Measurements from ENCODE around the gene HTT-AS. TPM values are rescaled to one million over a fixed set of nuclear protein-coding genes. Genes with fewer than 3 reads are reported as not detected.

The HTT-AS gene
- total RNA-seq, 2 donors from 2014 or later, result not detected

DNA sequence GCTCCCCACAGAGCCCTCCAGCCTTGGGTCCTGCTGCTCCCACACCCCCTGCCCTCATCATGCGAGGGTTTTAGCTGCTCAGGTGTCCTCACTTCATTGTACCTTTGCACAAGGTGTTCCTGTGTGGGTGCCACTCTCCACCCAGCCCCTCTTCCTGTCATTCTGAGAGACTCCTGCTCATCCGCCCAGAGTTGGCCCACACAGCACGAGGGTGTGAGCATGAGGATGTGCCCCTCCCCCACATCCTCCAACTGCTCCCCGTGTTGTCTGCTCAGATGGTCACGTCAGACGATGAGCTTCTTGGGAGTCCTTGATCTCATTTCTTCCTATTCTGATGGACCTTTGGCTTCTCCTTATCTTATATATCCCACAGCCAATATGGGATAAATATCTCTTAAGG lies 53.2 kb downstream of the HTT-AS start:
- H3K4me3 ChIP-seq, result no peak overlapping the region
- H3K9me3 ChIP-seq, result no peaks in the 10 kb centered on the region
- H3K36me3 ChIP-seq, result no peaks in the 10 kb centered on the region
- no peaks in the 10 kb centered on the region for H3K4me1 ChIP-seq (replicated peaks)
- no peak overlapping the region for H3K27ac ChIP-seq
- DNase-seq (ENCODE audit: low spot score), result no peak
- no peaks in the 10 kb centered on the region for H3K27me3 ChIP-seq (replicated peaks; ENCODE audit: insufficient read depth)
- 78% methylated on average over 6 of the region's 6 CpGs for WGBS
- no peak for TF ChIP-seq POLR2A (IDR thresholded peaks at IDR 0.05)
- TF ChIP-seq, protein P1, sequence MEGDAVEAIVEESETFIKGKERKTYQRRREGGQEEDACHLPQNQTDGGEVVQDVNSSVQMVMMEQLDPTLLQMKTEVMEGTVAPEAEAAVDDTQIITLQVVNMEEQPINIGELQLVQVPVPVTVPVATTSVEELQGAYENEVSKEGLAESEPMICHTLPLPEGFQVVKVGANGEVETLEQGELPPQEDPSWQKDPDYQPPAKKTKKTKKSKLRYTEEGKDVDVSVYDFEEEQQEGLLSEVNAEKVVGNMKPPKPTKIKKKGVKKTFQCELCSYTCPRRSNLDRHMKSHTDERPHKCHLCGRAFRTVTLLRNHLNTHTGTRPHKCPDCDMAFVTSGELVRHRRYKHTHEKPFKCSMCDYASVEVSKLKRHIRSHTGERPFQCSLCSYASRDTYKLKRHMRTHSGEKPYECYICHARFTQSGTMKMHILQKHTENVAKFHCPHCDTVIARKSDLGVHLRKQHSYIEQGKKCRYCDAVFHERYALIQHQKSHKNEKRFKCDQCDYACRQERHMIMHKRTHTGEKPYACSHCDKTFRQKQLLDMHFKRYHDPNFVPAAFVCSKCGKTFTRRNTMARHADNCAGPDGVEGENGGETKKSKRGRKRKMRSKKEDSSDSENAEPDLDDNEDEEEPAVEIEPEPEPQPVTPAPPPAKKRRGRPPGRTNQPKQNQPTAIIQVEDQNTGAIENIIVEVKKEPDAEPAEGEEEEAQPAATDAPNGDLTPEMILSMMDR (IDR thresholded peaks at IDR 0.05), result no peak
- TF ChIP-seq POLR2AphosphoS5 (IDR thresholded peaks at IDR 0.05), result no peak
- intact Hi-C loops (cut with DNase I), result no loop called here

DNA sequence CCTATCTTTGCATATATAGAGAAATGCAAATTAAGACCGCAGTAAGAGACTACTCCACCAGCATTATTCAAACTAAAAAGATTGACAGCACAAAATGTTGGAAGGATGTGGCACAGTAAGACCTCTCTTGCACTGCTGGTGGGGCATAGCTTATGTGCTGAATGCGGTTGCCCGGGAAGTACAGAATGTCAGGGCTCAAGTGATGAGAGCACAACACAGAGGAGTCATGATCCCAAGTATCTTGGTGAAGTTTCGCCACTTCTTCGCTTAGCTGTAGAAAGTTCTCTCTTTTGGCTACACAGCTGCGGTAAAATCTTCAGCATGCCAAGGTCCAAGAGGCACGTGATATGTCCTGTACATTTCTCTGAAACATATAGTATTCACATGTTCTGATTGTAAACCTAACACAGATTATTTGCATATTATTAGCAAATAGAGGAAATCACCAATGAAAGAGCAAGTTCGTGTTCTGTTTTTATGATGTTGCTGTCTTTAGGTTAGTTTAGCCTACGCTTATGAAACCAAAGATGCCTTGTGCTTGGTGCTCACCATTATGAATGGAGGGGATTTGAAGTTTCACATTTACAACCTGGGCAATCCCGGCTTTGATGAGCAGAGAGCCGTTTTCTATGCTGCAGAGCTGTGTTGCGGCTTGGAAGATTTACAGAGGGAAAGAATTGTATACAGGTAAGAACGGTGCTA lies 55.0 kb downstream of the HTT-AS start:
- Histone ChIP-seq H3K27me3 (replicated peaks; ENCODE audit: insufficient read depth) (no peaks in the 10 kb centered on the region), H3K9me3 (no peaks in the 10 kb centered on the region), H3K27ac (no peak overlapping the region), H3K36me3 (no peaks in the 10 kb centered on the region), H3K4me1 (replicated peaks) (no peaks in the 10 kb centered on the region), H3K4me3 (no peak overlapping the region)
- intact Hi-C loops (cut with DNase I), result no loop called here
- WGBS, result 80% methylated on average over 13 of the region's 13 CpGs
- TF ChIP-seq POLR2A (IDR thresholded peaks at IDR 0.05) (no peak), POLR2AphosphoS5 (IDR thresholded peaks at IDR 0.05) (no peak)
- TF ChIP-seq, protein P1 (IDR thresholded peaks at IDR 0.05), result no peak
- DNase-seq (ENCODE audit: low spot score), result no peak

DNA sequence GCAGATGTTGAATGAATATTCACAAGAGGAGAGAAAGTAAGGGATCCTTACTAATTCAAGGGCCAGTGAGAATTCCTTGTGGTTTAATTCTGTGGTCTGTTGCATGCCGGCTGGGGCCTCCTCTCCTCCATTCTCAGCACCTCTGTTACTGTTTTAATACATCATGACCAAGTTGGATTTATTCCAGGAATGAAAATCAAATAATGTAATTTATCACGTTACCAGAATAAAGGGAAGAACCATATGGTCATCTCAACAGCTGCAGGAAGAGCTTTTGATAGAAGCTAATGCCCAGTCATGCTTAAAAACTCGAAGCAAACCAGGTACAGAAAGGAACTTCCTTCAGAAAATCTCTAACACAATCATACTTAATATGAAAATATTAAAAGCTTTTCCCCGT lies 56.8 kb downstream of the HTT-AS start:
- Histone ChIP-seq H3K27ac (no peak overlapping the region), H3K4me3 (no peak overlapping the region), H3K4me1 (replicated peaks) (no peaks in the 10 kb centered on the region), H3K9me3 (no peaks in the 10 kb centered on the region), H3K27me3 (replicated peaks; ENCODE audit: insufficient read depth) (no peaks in the 10 kb centered on the region), H3K36me3 (no peaks in the 10 kb centered on the region)
- intact Hi-C loops (cut with DNase I), result no loop called here
- DNase-seq (ENCODE audit: low spot score), result no peak
- 79% methylated on average over 4 of the region's 4 CpGs for WGBS
- TF ChIP-seq, protein P1 (IDR thresholded peaks at IDR 0.05), result no peak
- TF ChIP-seq POLR2A (IDR thresholded peaks at IDR 0.05) (no peak), POLR2AphosphoS5 (IDR thresholded peaks at IDR 0.05) (no peak)

DNA sequence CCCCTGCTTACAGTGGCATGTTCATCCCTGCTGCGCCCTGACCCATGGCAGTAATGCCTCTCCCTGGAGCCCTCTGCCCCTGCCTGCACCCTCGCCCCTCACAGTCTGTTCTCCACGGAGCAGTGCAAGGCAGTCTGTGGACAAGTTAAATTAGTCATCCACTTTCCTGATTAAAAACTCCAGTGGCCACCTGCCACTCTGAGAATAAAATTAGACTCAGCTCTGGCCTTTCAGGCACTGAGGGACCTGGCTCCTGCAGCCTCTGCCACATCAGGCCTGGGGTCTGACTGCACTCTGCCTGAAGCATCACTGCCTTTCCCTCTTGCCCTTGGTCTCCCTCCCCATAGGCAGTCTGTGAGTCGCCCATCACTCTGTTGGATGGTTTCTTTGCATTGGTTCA lies 57.4 kb downstream of the HTT-AS start:
- intact Hi-C loops (cut with DNase I), result no loop called here
- WGBS, result 86% methylated on average over 4 of the region's 4 CpGs
- H3K27me3 ChIP-seq (replicated peaks; ENCODE audit: insufficient read depth), result no peaks in the 10 kb centered on the region
- H3K9me3 ChIP-seq, result no peaks in the 10 kb centered on the region
- no peak for TF ChIP-seq POLR2AphosphoS5 (IDR thresholded peaks at IDR 0.05)
- TF ChIP-seq, protein P1 (IDR thresholded peaks at IDR 0.05), result no peak
- TF ChIP-seq POLR2A (IDR thresholded peaks at IDR 0.05), result no peak
- H3K27ac ChIP-seq, result no peak overlapping the region
- DNase-seq (ENCODE audit: low spot score), result no peak
- no peaks in the 10 kb centered on the region for H3K4me1 ChIP-seq (replicated peaks)
- H3K36me3 ChIP-seq, result no peaks in the 10 kb centered on the region
- H3K4me3 ChIP-seq, result no peak overlapping the region

DNA sequence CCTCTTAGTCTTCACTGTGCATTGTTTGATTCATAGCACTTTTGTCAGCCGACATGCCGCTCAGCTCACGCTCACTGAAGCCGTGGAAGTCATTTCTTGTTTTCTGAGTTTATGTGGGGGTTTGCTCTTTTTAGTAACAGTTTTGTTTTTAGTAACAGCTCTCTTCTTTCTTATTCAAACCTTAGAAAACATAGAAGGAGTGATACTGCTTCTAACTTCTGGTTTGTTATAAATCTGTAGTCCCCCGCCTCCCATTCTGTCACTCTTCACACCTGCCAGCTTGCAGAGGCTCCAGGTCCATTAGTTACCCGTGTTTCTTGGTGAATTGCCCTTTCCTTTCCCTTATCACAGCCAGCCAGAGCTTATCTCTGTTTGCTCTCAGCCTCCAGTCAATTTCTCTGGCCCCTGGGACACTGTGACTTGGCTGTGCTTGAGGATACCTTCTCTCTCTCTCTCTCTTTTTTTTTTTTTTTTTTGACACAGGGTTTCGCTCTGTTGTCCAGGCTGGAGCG lies 60.4 kb downstream of the HTT-AS start:
- H3K27me3 ChIP-seq (replicated peaks; ENCODE audit: insufficient read depth), result no peaks in the 10 kb centered on the region
- intact Hi-C loops (cut with DNase I), result no loop called here
- H3K4me1 ChIP-seq (replicated peaks), result no peaks in the 10 kb centered on the region
- WGBS, result 83% methylated on average over 8 of the region's 8 CpGs
- DNase-seq (ENCODE audit: low spot score), result no peak
- H3K9me3 ChIP-seq, result no peaks in the 10 kb centered on the region
- no peak overlapping the region for H3K4me3 ChIP-seq
- TF ChIP-seq, protein P1 (IDR thresholded peaks at IDR 0.05), result no peak
- TF ChIP-seq POLR2AphosphoS5 (IDR thresholded peaks at IDR 0.05) (no peak), POLR2A (IDR thresholded peaks at IDR 0.05) (no peak)
- H3K36me3 ChIP-seq, result no peaks in the 10 kb centered on the region
- no peak overlapping the region for H3K27ac ChIP-seq

Data from prostate gland (tissue), 2 donors.